ENCODE measurements around the gene RANBP3L.
A peak's percentile ranks its signal among the peaks of the same experiment; 100 is the strongest.
"Not testable (repeated sequence)": the region's sequence is repeated elsewhere in the genome, so short reads cannot be mapped to it uniquely, and the experiment has no call there.

The RANBP3L gene

GRCh38 chr5:36301858-36302603, at the start of gene RANBP3L:
Gene RANBP3L (minus strand): TSS chr5:36301902. CDS start chr5:36301416, 486 bp downstream.
- no peaks in the 10 kb centered on the region for H3K27me3 ChIP-seq (replicated peaks; ENCODE audit: insufficient read depth, low read length)
- H3K9me3 ChIP-seq (replicated peaks; ENCODE audit: insufficient read depth, low read length): no peaks in the 10 kb centered on the region
- TF ChIP-seq EZH2phosphoT487 (IDR thresholded peaks at IDR 0.05; ENCODE audit: low read length): no peak
- no peak for TF ChIP-seq EZH2 (optimal IDR thresholded peaks at IDR 0.05; ENCODE audit: low read depth, low read length)
- no peak for TF ChIP-seq CTCF (IDR thresholded peaks at IDR 0.05; ENCODE audit: low read length)
- peak within 1 kb of the TSS; percentile 0; the same call in 1 of the 2 replicates for H3K27ac ChIP-seq (ENCODE audit: low read length)
- H3K9me2 ChIP-seq (replicated peaks; ENCODE audit: insufficient read depth, low read length): no peaks in the 10 kb centered on the region
- no peaks in the 10 kb centered on the region for H4K20me1 ChIP-seq (ENCODE audit: insufficient read depth, low read length)
- H3F3A ChIP-seq (ENCODE audit: insufficient read depth, low read length): no peaks in the 10 kb centered on the region
- no peaks in the 10 kb centered on the region for H3K79me2 ChIP-seq (ENCODE audit: low read length)
- H2AFZ ChIP-seq (ENCODE audit: low read length): peak within 1 kb of the TSS; percentile 48
- peak within 1 kb of the TSS; percentile 47 for H3K4me3 ChIP-seq (ENCODE audit: low read length)
- H3K36me3 ChIP-seq (replicated peaks; ENCODE audit: insufficient read depth, low read length): no peaks in the 10 kb centered on the region
- peaks cover 11% of the 10 kb centered on the region; the same call in 1 of the 2 replicates for H3K4me1 ChIP-seq (ENCODE audit: low read length)
- DNase-seq: peak; percentile 78
- H3K9ac ChIP-seq (ENCODE audit: low read length): no peak within 1 kb of the TSS; the same call in 1 of the 2 replicates
- H3K4me2 ChIP-seq (ENCODE audit: low read depth, low read length): peak within 1 kb of the TSS; percentile 67

- H4K20me1 ChIP-seq (ENCODE audit: insufficient read depth, low read length): no peaks in the 10 kb centered on the region
- no peak overlapping the region for H2AFZ ChIP-seq (ENCODE audit: low read length)
- H3K36me3 ChIP-seq (replicated peaks; ENCODE audit: insufficient read depth, low read length): no peaks in the 10 kb centered on the region
- H3K27ac ChIP-seq (ENCODE audit: low read length): no peak overlapping the region
- H3K27me3 ChIP-seq (replicated peaks; ENCODE audit: insufficient read depth, low read length): no peaks in the 10 kb centered on the region
- no peak overlapping the region for H3K9ac ChIP-seq (ENCODE audit: low read length)
- H3K4me2 ChIP-seq (ENCODE audit: low read depth, low read length): no peak overlapping the region
- DNase-seq: no peak
- H3K4me1 ChIP-seq (ENCODE audit: low read length): no peaks in the 10 kb centered on the region
- no peaks in the 10 kb centered on the region for H3K79me2 ChIP-seq (ENCODE audit: low read length)
- no peaks in the 10 kb centered on the region for H3K9me3 ChIP-seq (replicated peaks; ENCODE audit: insufficient read depth, low read length)
- no peaks in the 10 kb centered on the region for H3K9me2 ChIP-seq (replicated peaks; ENCODE audit: insufficient read depth, low read length)
- TF ChIP-seq EZH2phosphoT487 (IDR thresholded peaks at IDR 0.05; ENCODE audit: low read length) (no peak), CTCF (IDR thresholded peaks at IDR 0.05; ENCODE audit: low read length) (no peak), EZH2 (optimal IDR thresholded peaks at IDR 0.05; ENCODE audit: low read depth, low read length) (no peak)
- H3K4me3 ChIP-seq (ENCODE audit: low read length): no peak overlapping the region
- H3F3A ChIP-seq (ENCODE audit: insufficient read depth, low read length): no peaks in the 10 kb centered on the region
Observed at GRCh38 chr5:36346896-36347690, 45.4 kb upstream of the RANBP3L start.

- H4K20me1 ChIP-seq (ENCODE audit: insufficient read depth, low read length): no peaks in the 10 kb centered on the region
- no peaks in the 10 kb centered on the region for H3K27me3 ChIP-seq (replicated peaks; ENCODE audit: insufficient read depth, low read length)
- no peak overlapping the region for H3K9ac ChIP-seq (ENCODE audit: low read length)
- TF ChIP-seq CTCF (IDR thresholded peaks at IDR 0.05; ENCODE audit: low read length): no peak
- TF ChIP-seq EZH2 (optimal IDR thresholded peaks at IDR 0.05; ENCODE audit: low read depth, low read length): no peak
- TF ChIP-seq EZH2phosphoT487 (IDR thresholded peaks at IDR 0.05; ENCODE audit: low read length): no peak
- H3K36me3 ChIP-seq (replicated peaks; ENCODE audit: insufficient read depth, low read length): no peaks in the 10 kb centered on the region
- no peak overlapping the region for H2AFZ ChIP-seq (ENCODE audit: low read length)
- no peaks in the 10 kb centered on the region for H3K79me2 ChIP-seq (ENCODE audit: low read length)
- H3K4me3 ChIP-seq (ENCODE audit: low read length): no peak overlapping the region
- no peaks in the 10 kb centered on the region for H3K9me3 ChIP-seq (replicated peaks; ENCODE audit: insufficient read depth, low read length)
- no peak for DNase-seq
- no peaks in the 10 kb centered on the region for H3F3A ChIP-seq (ENCODE audit: insufficient read depth, low read length)
- no peaks in the 10 kb centered on the region for H3K4me1 ChIP-seq (ENCODE audit: low read length)
- H3K4me2 ChIP-seq (ENCODE audit: low read depth, low read length): no peak overlapping the region
- no peaks in the 10 kb centered on the region for H3K9me2 ChIP-seq (replicated peaks; ENCODE audit: insufficient read depth, low read length)
- H3K27ac ChIP-seq (ENCODE audit: low read length): no peak overlapping the region
Observed at GRCh38 chr5:36344899-36345298, 43.2 kb upstream of the RANBP3L start.

- H2AFZ ChIP-seq (ENCODE audit: low read length); H3K4me2 ChIP-seq (ENCODE audit: low read depth, low read length); DNase-seq; H3K4me3 ChIP-seq (ENCODE audit: low read length); H3K36me3 ChIP-seq (replicated peaks; ENCODE audit: insufficient read depth, low read length); H3K27ac ChIP-seq (ENCODE audit: low read length); H3K27me3 ChIP-seq (replicated peaks; ENCODE audit: insufficient read depth, low read length); H3K9me3 ChIP-seq (replicated peaks; ENCODE audit: insufficient read depth, low read length); H3K9me2 ChIP-seq (replicated peaks; ENCODE audit: insufficient read depth, low read length); H3K4me1 ChIP-seq (ENCODE audit: low read length); H3K79me2 ChIP-seq (ENCODE audit: low read length); H4K20me1 ChIP-seq (ENCODE audit: insufficient read depth, low read length); H3F3A ChIP-seq (ENCODE audit: insufficient read depth, low read length); H3K9ac ChIP-seq (ENCODE audit: low read length): not testable (repeated sequence)
Observed at GRCh38 chr5:36341720-36342119, 40.0 kb upstream of the RANBP3L start.
